IMR-90 (cell line): ENCODE measurements around the gene ASXL3. TPM values are rescaled to one million over a fixed set of nuclear protein-coding genes. Genes with fewer than 3 reads are reported as not detected.

ENCODE experiments used
- ATAC-seq: fragments of 200-7000 bp; cut with Tn5 transposase; 2 replicates; pipeline ENCODE4 v1.9.1; 2020; ENCODE audit warnings: low read depth, mild to moderate bottlenecking, moderate library complexity
- BruUV-seq: library from RNA; stranded (reverse); fragments of 400-500 nt; replicated peaks from 2 replicates; lab custom pipeline; 2021; lab: Mats Ljungman, UMichigan
- CTCF ChIA-PET: fragments of 300-600 bp; formaldehyde crosslinking; extraction: SDS; loops from one replicate; lab custom pipeline; 2021; ENCODE audit warnings: antibody characterized with exemption; lab: Yijun Ruan, JAX
- POLR2A ChIA-PET: fragments of 300-600 bp; sonication (Branson Sonifier 250); formaldehyde crosslinking; loops from one replicate; lab custom pipeline; 2022; ENCODE audit warnings: antibody characterized with exemption; ENCODE audit not compliant: unreplicated experiment; lab: Charles Lee
- DNase-seq: peaks from one replicate; pipeline ENCODE4 v3.0.0; 2013
- H2AFZ ChIP-seq: replicated peaks from 2 replicates; pipeline ENCODE3; 2013; ENCODE audit warnings: low read length, mild to moderate bottlenecking; ENCODE audit not compliant: poor library complexity
- H2AK5ac ChIP-seq: 2 replicates; pipeline ENCODE4 v1.6.1; 2013; ENCODE audit warnings: low read depth, low read length, inconsistent platforms
- H2AK9ac ChIP-seq: replicated peaks from 2 replicates; pipeline ENCODE3; 2013; ENCODE audit warnings: mild to moderate bottlenecking, low read depth, low read length, moderate library complexity; ENCODE audit not compliant: poor library complexity
- H2BK120ac ChIP-seq: 2 replicates; pipeline ENCODE4 v1.6.1; 2013; ENCODE audit warnings: low read depth, low read length, inconsistent platforms
- H2BK15ac ChIP-seq: 3 replicates; pipeline ENCODE4 v1.6.1; 2013; ENCODE audit warnings: low read depth, low read length, inconsistent platforms
- H2BK20ac ChIP-seq: 2 replicates; pipeline ENCODE4 v1.6.1; 2013; ENCODE audit warnings: low read depth, mild to moderate bottlenecking, inconsistent platforms, low read length, moderate library complexity
- H2BK5ac ChIP-seq: 2 replicates; pipeline ENCODE4 v1.6.1; 2013; ENCODE audit warnings: mild to moderate bottlenecking, low read depth, low read length, inconsistent platforms; ENCODE audit not compliant: poor library complexity, severe bottlenecking
- H3K14ac ChIP-seq: replicated peaks from 2 replicates; pipeline ENCODE4 v1.6.1; 2013; ENCODE audit warnings: low read depth, low read length, inconsistent platforms
- H3K18ac ChIP-seq: 2 replicates; pipeline ENCODE4 v1.6.1; 2013; ENCODE audit warnings: low read depth, low read length, control low read depth
- H3K23ac ChIP-seq: 2 replicates; pipeline ENCODE4 v1.6.1; 2013; ENCODE audit warnings: low read depth, low read length, inconsistent platforms
- H3K27ac ChIP-seq: 2 replicates; pipeline ENCODE4 v1.5.1; 2013; ENCODE audit warnings: mild to moderate bottlenecking, control low read depth, low read length; ENCODE audit not compliant: insufficient read depth
- H3K27me3 ChIP-seq: 2 replicates; pipeline ENCODE4 v1.6.1; 2013; ENCODE audit warnings: low read length; ENCODE audit not compliant: control insufficient read depth, insufficient read depth
- H3K36me3 ChIP-seq: 2 replicates; pipeline ENCODE4 v1.6.1; 2013; ENCODE audit warnings: low read length, mixed read lengths; ENCODE audit not compliant: control insufficient read depth, insufficient read depth
- H3K4ac ChIP-seq: 2 replicates; pipeline ENCODE4 v1.6.1; 2013; ENCODE audit warnings: low read depth, low read length, inconsistent platforms
- H3K4me1 ChIP-seq: 2 replicates; pipeline ENCODE4 v1.6.1; 2013; ENCODE audit warnings: low read length, mixed read lengths; ENCODE audit not compliant: control insufficient read depth, insufficient read depth
- H3K4me2 ChIP-seq: 2 replicates; pipeline ENCODE4 v1.6.1; 2013; ENCODE audit warnings: low read depth, mild to moderate bottlenecking, control low read depth, low read length, moderate library complexity
- H3K4me3 ChIP-seq: 2 replicates; pipeline ENCODE4 v1.5.1; 2013; ENCODE audit warnings: low read depth, mild to moderate bottlenecking, control low read depth, low read length, moderate library complexity; ENCODE audit not compliant: insufficient read depth
- H3K56ac ChIP-seq: 2 replicates; pipeline ENCODE4 v1.6.1; 2013; ENCODE audit warnings: low read length, inconsistent platforms; ENCODE audit not compliant: insufficient read depth; ENCODE audit errors: extremely low read depth
- H3K79me1 ChIP-seq, 2 experiments: 2 replicates each; pipeline ENCODE4 v1.6.1; 2013; ENCODE audit warnings: low read length in 2 of 2, inconsistent platforms in 1 of 2, low read depth in 1 of 2
- H3K9ac ChIP-seq: 2 replicates; pipeline ENCODE4 v1.6.1; 2013; ENCODE audit warnings: low read depth, low read length, control low read depth
- H3K9me1 ChIP-seq: 2 replicates; pipeline ENCODE4 v1.6.1; 2013; ENCODE audit warnings: low read length, inconsistent platforms; ENCODE audit not compliant: insufficient read depth
- H3K9me3 ChIP-seq: 2 replicates; pipeline ENCODE4 v1.6.1; 2013; ENCODE audit warnings: low read length; ENCODE audit not compliant: control insufficient read depth, insufficient read depth
- H4K20me1 ChIP-seq: 2 replicates; pipeline ENCODE4 v1.6.1; 2013; ENCODE audit warnings: low read length, inconsistent platforms; ENCODE audit not compliant: insufficient read depth
- H4K5ac ChIP-seq: 2 replicates; pipeline ENCODE4 v1.6.1; 2013; ENCODE audit warnings: mild to moderate bottlenecking, low read depth, low read length, control low read depth
- H4K8ac ChIP-seq, 2 experiments: 2 replicates each; pipeline ENCODE4 v1.6.1; 2013; ENCODE audit warnings: low read depth in 2 of 2, low read length in 2 of 2, control low read depth in 1 of 2, inconsistent platforms in 1 of 2
- H4K91ac ChIP-seq: 2 replicates; pipeline ENCODE4 v1.6.1; 2013; ENCODE audit warnings: low read depth, low read length, inconsistent platforms; ENCODE audit not compliant: insufficient read depth
- MAFK ChIP-seq: IDR thresholded peaks from 2 replicates; pipeline ENCODE4 v1.6.1; 2012; ENCODE audit warnings: low read depth, low read length, improper control_type of control experiment
- MAZ ChIP-seq: IDR thresholded peaks from 2 replicates; pipeline ENCODE4 v1.6.1; 2012; ENCODE audit warnings: low read depth, mild to moderate bottlenecking, low read length, improper control_type of control experiment, moderate library complexity, borderline replicate concordance
- WGBS, 2 experiments: methylation state at CpG; one replicate each; pipeline versions ENCODE4 v1.1.5 to v1.1.7; 2013; ENCODE audit warnings: missing lambda C conversion rate in 2 of 2; ENCODE audit not compliant: insufficient read length in 1 of 2; ENCODE audit errors: extremely low coverage in 2 of 2; 5-methylcytosine and 5-hydroxymethylcytosine counted together
- dilution Hi-C: fragments of 300-500 bp; cut with HindIII; formaldehyde crosslinking; loops from one replicate; pipeline ENCODE4 v1.14.3; 2018; ENCODE audit warnings: low sequenced_read_pairs; ENCODE audit not compliant: unreplicated experiment
- in situ Hi-C: fragments of 300-500 bp; cut with MboI; formaldehyde crosslinking; loops from 3 replicates; pipeline ENCODE4 v1.14.3; 2019; ENCODE audit warnings: low sequenced_read_pairs, inconsistent platforms, mixed read lengths
- intact Hi-C: fragments of 100-400 bp; cut with micrococcal nuclease; formaldehyde crosslinking; loops from 2 replicates; pipeline ENCODE4 v1.10.0; 2022
- polyA plus RNA-seq, 3 experiments: library from polyadenylated mRNA; depleted of rRNA; stranded (reverse); fragments of >200 nt; gene quantifications; 2 replicates each; pipeline ENCODE4 v1.2.3, GENCODE V29; 2012; ENCODE audit warnings: low replicate concordance in 1 of 3
- total RNA-seq: library from RNA; depleted of rRNA; stranded (reverse); fragments of >200 nt; gene quantifications from 2 replicates; pipeline ENCODE4 v1.2.3, GENCODE V29; 2012

Gene ASXL3
- total and polyA plus RNA-seq, 2 of the 4 experiments (the other 2 are of a cell fraction), result 0.03 to 0.54 TPM

- Histone ChIP-seq H3K27me3 (no peaks in the 10 kb centered on the region), H2BK20ac (no peak overlapping the region), H4K20me1 (no peaks in the 10 kb centered on the region), H3K23ac (no peak overlapping the region), H2BK5ac (no peak overlapping the region), H3K56ac (no peak overlapping the region), H3K4me3 (no peak overlapping the region), H3K9ac (no peak overlapping the region), H3K4ac (no peak overlapping the region), H4K5ac (no peak overlapping the region), H2AK5ac (no peak overlapping the region), H2BK120ac (no peak overlapping the region), H3K4me2 (no peak overlapping the region), H3K14ac (no peak overlapping the region), H4K91ac (no peak overlapping the region), H3K36me3 (no peaks in the 10 kb centered on the region), H3K18ac (no peak overlapping the region), H3K4me1 (no peaks in the 10 kb centered on the region), H4K8ac (no peak overlapping the region), H3K27ac (no peak overlapping the region), H2BK15ac (no peak overlapping the region), H3K79me1 (no peaks in the 10 kb centered on the region), H2AK9ac (no peak overlapping the region), H3K9me3 (no peaks in the 10 kb centered on the region), H3K9me1 (no peaks in the 10 kb centered on the region), H2AFZ (no peak overlapping the region)
- ChIA-PET CTCF (no interaction called here), POLR2A (no interaction called here)
- no TSS peak for BruUV-seq
- intact Hi-C loops (no loop called here), in situ Hi-C loops (no loop called here), dilution Hi-C loops (no loop called here)
- DNase-seq (no peak), ATAC-seq (no peak)
- no CpG with 5 or more reads among the region's 1 CpG for WGBS, 2 experiments
- no peak for TF ChIP-seq MAZ
- 0 out of 2 replicates have a peak, but pooled peaks have one; percentile 23 for TF ChIP-seq MAFK
Observed at GRCh38 chr18:33630476-33630875, 52.5 kb downstream of the ASXL3 start.
